ENCODE results near the gene ZSWIM5.
"Not testable (repeated sequence)": the region's sequence is repeated elsewhere in the genome, so short reads cannot be mapped to it uniquely, and the experiment has no call there.

GRCh38 chr1:45094371-45094770 is 112.0 kb downstream of the ZSWIM5 start:
- not testable (repeated sequence) for TF ChIP-seq CTCF (IDR thresholded peaks at IDR 0.05); EZH2 (IDR thresholded peaks at IDR 0.05; ENCODE audit: borderline replicate concordance, insufficient read depth, low read depth, low read length, poor library complexity, severe bottlenecking)
